Fibroblast of mammary gland (primary cell): ENCODE data around the gene AKNA.

Source experiments
- DNase-seq: peaks from one replicate; pipeline ENCODE4 v3.0.0-alpha.2; 2010; ENCODE audit warnings: low read depth
- H3K4me3 ChIP-seq: 2 replicates; pipeline ENCODE4 v1.5.1; 2011; ENCODE audit warnings: low read depth, mild to moderate bottlenecking, low read length, moderate library complexity; ENCODE audit not compliant: control insufficient read depth
- TF ChIP-seq, protein P1 (sequence below): conservative IDR thresholded peaks from 2 replicates; pipeline ENCODE4 v1.5.1; 2011; ENCODE audit warnings: low read depth, low read length, inconsistent platforms; ENCODE audit not compliant: control insufficient read depth, insufficient read depth

Gene AKNA

DNA sequence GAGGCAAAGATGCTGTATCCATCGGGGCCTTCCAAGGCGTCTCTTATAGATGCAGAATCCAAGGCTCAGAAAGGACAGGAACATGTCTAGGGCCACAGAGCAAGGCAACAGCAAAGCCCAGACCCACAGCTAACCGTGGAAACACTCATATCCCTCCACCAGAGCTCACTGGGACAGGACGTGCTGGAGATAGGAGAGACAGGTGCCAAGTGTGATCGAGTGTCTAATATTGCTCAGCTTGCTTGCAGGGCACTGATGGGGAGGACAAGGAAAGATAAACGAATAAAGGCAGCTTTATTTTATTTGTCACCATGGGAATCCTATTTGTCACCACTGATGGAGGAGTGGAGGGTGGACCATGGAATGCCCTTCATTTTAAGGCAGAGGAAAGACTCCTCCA is 44.0 kb upstream of the AKNA start:
- H3K4me3 ChIP-seq = no peak overlapping the region
- DNase-seq = no peak
- TF ChIP-seq, protein P1, sequence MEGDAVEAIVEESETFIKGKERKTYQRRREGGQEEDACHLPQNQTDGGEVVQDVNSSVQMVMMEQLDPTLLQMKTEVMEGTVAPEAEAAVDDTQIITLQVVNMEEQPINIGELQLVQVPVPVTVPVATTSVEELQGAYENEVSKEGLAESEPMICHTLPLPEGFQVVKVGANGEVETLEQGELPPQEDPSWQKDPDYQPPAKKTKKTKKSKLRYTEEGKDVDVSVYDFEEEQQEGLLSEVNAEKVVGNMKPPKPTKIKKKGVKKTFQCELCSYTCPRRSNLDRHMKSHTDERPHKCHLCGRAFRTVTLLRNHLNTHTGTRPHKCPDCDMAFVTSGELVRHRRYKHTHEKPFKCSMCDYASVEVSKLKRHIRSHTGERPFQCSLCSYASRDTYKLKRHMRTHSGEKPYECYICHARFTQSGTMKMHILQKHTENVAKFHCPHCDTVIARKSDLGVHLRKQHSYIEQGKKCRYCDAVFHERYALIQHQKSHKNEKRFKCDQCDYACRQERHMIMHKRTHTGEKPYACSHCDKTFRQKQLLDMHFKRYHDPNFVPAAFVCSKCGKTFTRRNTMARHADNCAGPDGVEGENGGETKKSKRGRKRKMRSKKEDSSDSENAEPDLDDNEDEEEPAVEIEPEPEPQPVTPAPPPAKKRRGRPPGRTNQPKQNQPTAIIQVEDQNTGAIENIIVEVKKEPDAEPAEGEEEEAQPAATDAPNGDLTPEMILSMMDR = no peak

DNA sequence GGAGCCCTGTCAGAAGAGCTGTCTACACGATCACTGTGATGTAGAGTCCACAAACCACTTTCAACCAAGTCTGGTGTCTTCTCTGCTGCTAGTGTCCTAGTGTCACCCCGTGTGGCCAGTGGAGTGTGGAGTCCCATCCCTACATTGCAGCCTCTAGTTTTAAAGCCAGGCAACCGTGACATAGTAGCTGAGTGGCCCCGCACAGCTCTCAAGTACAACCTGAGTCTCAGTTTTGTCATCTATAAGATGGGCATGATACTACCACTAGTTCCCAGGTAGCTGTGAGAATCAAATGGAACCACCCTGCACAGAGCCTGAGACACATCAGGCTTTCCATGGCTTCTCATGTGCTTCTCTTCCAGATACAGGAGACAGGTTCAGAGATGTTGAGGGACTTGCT is 43.2 kb upstream of the AKNA start:
- no peak for DNase-seq
- TF ChIP-seq, protein P1 = no peak
- no peak overlapping the region for H3K4me3 ChIP-seq

DNA sequence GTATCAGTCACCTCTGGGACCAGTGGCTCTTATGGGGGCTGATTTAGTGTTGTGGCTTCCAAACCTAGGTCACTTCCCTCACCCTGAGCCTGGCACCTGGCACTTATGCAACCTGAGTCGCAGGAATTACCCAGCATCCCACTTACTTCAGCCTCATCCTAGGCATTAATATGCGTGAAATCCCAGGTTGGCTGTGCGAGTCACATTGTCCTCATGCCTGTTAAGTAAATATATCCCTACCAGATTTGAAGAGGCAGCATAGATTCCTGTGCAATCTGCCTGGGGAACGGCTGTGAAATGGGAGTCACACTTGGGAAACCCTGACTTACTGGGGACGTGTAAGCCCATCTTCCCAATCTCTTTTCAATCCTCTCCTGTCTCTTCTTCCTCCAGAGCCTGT is 42.7 kb upstream of the AKNA start:
- H3K4me3 ChIP-seq = no peak overlapping the region
- no peak for DNase-seq
- TF ChIP-seq, protein P1 = no peak

DNA sequence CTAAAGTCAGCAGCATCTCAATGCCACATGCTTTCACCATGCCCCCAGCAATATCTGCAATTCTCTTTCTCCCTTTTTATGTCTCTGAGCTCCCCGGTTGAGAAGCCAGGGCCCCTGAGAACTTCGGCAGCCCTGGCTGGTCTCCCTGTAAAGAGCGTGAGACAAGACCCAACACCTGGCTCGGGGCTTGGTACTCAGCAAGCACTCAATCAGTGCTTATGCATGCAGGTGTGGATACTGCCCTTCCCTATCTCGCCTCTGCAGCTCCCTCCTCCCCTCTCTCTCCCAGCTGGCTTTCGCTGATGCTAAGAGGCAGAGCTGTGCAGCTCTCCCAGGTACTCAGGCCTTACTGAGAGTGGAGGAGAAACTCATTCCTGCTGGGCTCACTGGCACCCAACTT is 41.7 kb upstream of the AKNA start:
- TF ChIP-seq, protein P1 = no peak
- no peak overlapping the region for H3K4me3 ChIP-seq
- no peak for DNase-seq

DNA sequence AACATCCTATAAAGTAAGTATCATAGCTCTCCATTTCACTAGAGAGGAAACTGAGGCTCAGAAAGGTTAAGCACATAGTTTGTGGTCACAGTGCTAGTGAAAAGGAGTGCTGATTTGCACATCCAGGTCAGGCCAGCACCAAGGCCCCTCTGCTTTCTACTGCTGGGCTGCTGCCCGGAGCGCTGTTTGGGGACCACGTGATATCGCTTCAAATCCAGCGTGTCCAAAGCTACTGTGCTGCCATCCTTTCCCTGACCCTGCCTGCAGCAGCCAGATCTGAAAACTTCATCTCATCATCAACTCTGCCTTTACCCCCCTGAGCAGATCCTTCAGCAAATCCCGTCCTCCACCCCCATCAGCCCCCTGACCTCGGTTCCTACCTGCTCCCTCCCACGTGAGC is 40.7 kb upstream of the AKNA start:
- H3K4me3 ChIP-seq = no peak overlapping the region
- no peak for DNase-seq
- TF ChIP-seq, protein P1 = no peak

DNA sequence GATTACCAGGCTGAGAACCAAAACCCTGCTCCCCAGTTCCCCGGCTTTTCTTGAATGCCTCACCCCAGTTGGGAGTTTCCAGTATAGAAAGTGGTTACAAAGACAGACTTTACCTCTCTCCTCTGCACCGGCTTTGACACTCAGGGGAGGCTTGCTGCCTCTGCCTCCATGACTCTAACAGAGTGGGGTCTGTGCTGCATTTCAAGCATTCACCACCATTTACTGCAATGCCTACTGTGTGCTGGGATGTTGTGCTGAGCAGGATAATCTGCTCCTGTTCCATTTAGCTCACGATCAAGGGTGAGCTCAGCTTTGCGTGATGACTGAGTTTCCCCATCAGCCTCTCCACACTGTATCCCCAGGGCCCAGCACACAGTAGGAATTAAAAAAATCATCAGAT is 39.9 kb upstream of the AKNA start:
- TF ChIP-seq, protein P1 = no peak
- no peak for DNase-seq
- no peak overlapping the region for H3K4me3 ChIP-seq
